CD4-positive, alpha-beta memory T cell (primary cell): ENCODE measurements around the gene TNIP1. TPM values are rescaled to one million over a fixed set of nuclear protein-coding genes. Genes with fewer than 3 reads are reported as not detected.
A peak's percentile ranks its signal among the peaks of the same experiment; 100 is the strongest.

Source experiments
- CTCF ChIA-PET: fragments of 350-600 bp; sonication (Branson Sonifier 250); formaldehyde crosslinking; loops from one replicate; lab custom pipeline; 2021; ENCODE audit warnings: inconsistent platforms; ENCODE audit not compliant: partially characterized antibody; lab: Charles Lee
- POLR2A ChIA-PET: fragments of 350-600 bp; sonication (Branson Sonifier 250); formaldehyde crosslinking; loops from one replicate; lab custom pipeline; 2021; ENCODE audit not compliant: partially characterized antibody; lab: Charles Lee
- DNase-seq, 5 donors: peaks; one replicate each; pipeline versions ENCODE4 v3.0.0 to v3.0.0-alpha.2; 2020 to 2022; ENCODE audit warnings: mixed read lengths in 1 of 5
- H3K27ac ChIP-seq: one replicate; pipeline ENCODE4 v1.7.0; 2013; ENCODE audit warnings: low read depth, low read length
- H3K27me3 ChIP-seq: 2 replicates; pipeline ENCODE4 v1.7.0; 2013; ENCODE audit warnings: mild to moderate bottlenecking, low read length, moderate library complexity; ENCODE audit not compliant: insufficient read depth
- H3K36me3 ChIP-seq: 2 replicates; pipeline ENCODE4 v1.7.0; 2013; ENCODE audit warnings: mild to moderate bottlenecking, low read length, moderate library complexity; ENCODE audit not compliant: insufficient read depth
- H3K4me1 ChIP-seq: 2 replicates; pipeline ENCODE4 v1.7.0; 2013; ENCODE audit warnings: mild to moderate bottlenecking, low read length, moderate library complexity; ENCODE audit not compliant: insufficient read depth
- H3K4me3 ChIP-seq, 2 donors: one replicate each; pipeline ENCODE4 v1.7.0; 2013; ENCODE audit warnings: low read length in 2 of 2, mild to moderate bottlenecking in 1 of 2
- H3K9me3 ChIP-seq, 2 donors: one replicate each; pipeline ENCODE4 v1.7.0; 2013; ENCODE audit warnings: low read length in 2 of 2, control low read depth in 1 of 2; ENCODE audit not compliant: control insufficient read depth in 1 of 2
- H3K27ac Mint-ChIP-seq, 7 donors: one replicate each; pipeline ENCODE4 v1.8.0; 2020 to 2021; ENCODE audit warnings: mixed read lengths in 7 of 7, mild to moderate bottlenecking in 6 of 7, inconsistent platforms in 3 of 7, moderate library complexity in 3 of 7
- H3K27me3 Mint-ChIP-seq, 2 donors: one replicate each; pipeline ENCODE4 v1.8.0; 2020 to 2021; ENCODE audit warnings: mixed read lengths in 2 of 2
- H3K36me3 Mint-ChIP-seq, 2 donors: one replicate each; pipeline ENCODE4 v1.8.0; 2020 to 2021; ENCODE audit warnings: mixed read lengths in 2 of 2, inconsistent platforms in 1 of 2, mild to moderate bottlenecking in 1 of 2
- H3K4me1 Mint-ChIP-seq, 4 donors: one replicate each; pipeline ENCODE4 v1.8.0; 2020 to 2021; ENCODE audit warnings: mixed read lengths in 4 of 4, mild to moderate bottlenecking in 1 of 4
- H3K4me3 Mint-ChIP-seq, 8 donors: one replicate each; pipeline ENCODE4 v1.8.0; 2020 to 2021; ENCODE audit warnings: mixed read lengths in 8 of 8, mild to moderate bottlenecking in 7 of 8, moderate library complexity in 6 of 8, inconsistent platforms in 3 of 8
- H3K9me3 Mint-ChIP-seq, 8 donors: one replicate each; pipeline ENCODE4 v1.8.0; 2020 to 2021; ENCODE audit warnings: mixed read lengths in 8 of 8, mild to moderate bottlenecking in 5 of 8, inconsistent platforms in 3 of 8, moderate library complexity in 1 of 8
- intact Hi-C: fragments of 100-400 bp; cut with micrococcal nuclease; formaldehyde crosslinking; loops from one replicate; pipeline ENCODE4 v1.15.1; 2023
- polyA plus RNA-seq, 2 donors: library from polyadenylated mRNA; unstranded; fragments of 300-500 nt; fragmentation: Illumina TruSeq; gene quantifications; one replicate each; pipeline ENCODE4 v1.2.3, GENCODE V29; 2021
- total RNA-seq, 2 experiments: library from RNA; stranded (reverse); gene quantifications; one replicate each; pipeline ENCODE4 v1.2.3, GENCODE V29; 2021

The TNIP1 gene
- total and polyA plus RNA-seq, 4 experiments from 2014 or later, result 31.5 to 233 (median 149) TPM

- H3K4me3 Mint-ChIP-seq, result no peak overlapping the region
- H3K36me3 Mint-ChIP-seq, result no peaks in the 10 kb centered on the region
- Histone ChIP-seq H3K36me3 (no peaks in the 10 kb centered on the region), H3K9me3 (no peaks in the 10 kb centered on the region), H3K27ac (no peak overlapping the region), H3K27me3 (no peaks in the 10 kb centered on the region), H3K4me3 (no peak overlapping the region), H3K4me1 (no peaks in the 10 kb centered on the region)
- intact Hi-C loops, result no loop called here
- ChIA-PET POLR2A (no interaction called here), CTCF (interaction anchor here (0.8 to 2.4 kb wide), 2 partner anchors 8 to 112 kb away, joined by 4 to 17 read pairs; no protein-coding TSS in a partner anchor)
- H3K27me3 Mint-ChIP-seq, result peaks cover 0 to 4% of the 10 kb centered on the region in 2 donors
- no peak for DNase-seq
- H3K27ac Mint-ChIP-seq, result peak overlapping the region in 2 of 7 donors; percentile 27 to 38
- no peaks in the 10 kb centered on the region for H3K9me3 Mint-ChIP-seq
- H3K4me1 Mint-ChIP-seq, result no peaks in the 10 kb centered on the region
These were observed 77.4 kb downstream of the TNIP1 start for GRCh38 chr5:151003503-151003860.

- H3K27ac Mint-ChIP-seq, result peak overlapping the region in 2 of 7 donors; percentile 27 to 38
- H3K4me3 Mint-ChIP-seq, result no peak overlapping the region
- H3K4me3 ChIP-seq, result no peak overlapping the region
- no peaks in the 10 kb centered on the region for H3K9me3 Mint-ChIP-seq
- no peak overlapping the region for H3K27ac ChIP-seq
- H3K36me3 ChIP-seq, result no peaks in the 10 kb centered on the region
- H3K4me1 ChIP-seq, result no peaks in the 10 kb centered on the region
- DNase-seq, result no peak
- intact Hi-C loops, result loop anchor here (1.0 kb wide), 1 partner anchor 112 kb away; no protein-coding TSS in a partner anchor
- H3K9me3 ChIP-seq, result no peaks in the 10 kb centered on the region
- H3K27me3 ChIP-seq, result no peaks in the 10 kb centered on the region
- ChIA-PET CTCF (interaction anchor here (0.8 to 2.4 kb wide), 4 partner anchors 9 to 123 kb away, joined by 3 to 17 read pairs (median 4); no protein-coding TSS in a partner anchor), POLR2A (no interaction called here)
- no peaks in the 10 kb centered on the region for H3K36me3 Mint-ChIP-seq
- no peaks in the 10 kb centered on the region for H3K4me1 Mint-ChIP-seq
- peaks cover 0 to 4% of the 10 kb centered on the region in 2 donors for H3K27me3 Mint-ChIP-seq
These were observed 77.9 kb downstream of the TNIP1 start for GRCh38 chr5:151002681-151003502.

- Histone ChIP-seq H3K9me3 (no peaks in the 10 kb centered on the region), H3K27me3 (no peaks in the 10 kb centered on the region), H3K4me1 (no peaks in the 10 kb centered on the region), H3K27ac (no peak overlapping the region), H3K36me3 (no peaks in the 10 kb centered on the region), H3K4me3 (no peak overlapping the region)
- ChIA-PET CTCF (interaction anchor here (0.9 to 2.4 kb wide), 3 partner anchors 29 to 124 kb away, joined by 3 to 17 read pairs (median 3); no protein-coding TSS in a partner anchor), POLR2A (no interaction called here)
- no peak for DNase-seq
- no peak overlapping the region for H3K27ac Mint-ChIP-seq
- peaks cover 0 to 4% of the 10 kb centered on the region in 2 donors for H3K27me3 Mint-ChIP-seq
- no peaks in the 10 kb centered on the region for H3K9me3 Mint-ChIP-seq
- intact Hi-C loops, result loop anchor here (1.0 kb wide), 1 partner anchor 113 kb away; no protein-coding TSS in a partner anchor
- H3K4me1 Mint-ChIP-seq, result no peaks in the 10 kb centered on the region
- no peak overlapping the region for H3K4me3 Mint-ChIP-seq
- no peaks in the 10 kb centered on the region for H3K36me3 Mint-ChIP-seq
These were observed 78.6 kb downstream of the TNIP1 start for GRCh38 chr5:151002250-151002649.

- Histone ChIP-seq H3K27me3 (no peaks in the 10 kb centered on the region), H3K36me3 (no peaks in the 10 kb centered on the region), H3K4me3 (no peak overlapping the region), H3K4me1 (no peaks in the 10 kb centered on the region), H3K9me3 (no peaks in the 10 kb centered on the region), H3K27ac (no peak overlapping the region)
- intact Hi-C loops, result no loop called here
- Mint-ChIP-seq H3K4me1 (no peaks in the 10 kb centered on the region), H3K9me3 (no peaks in the 10 kb centered on the region), H3K27me3 (peaks cover 0 to 4% of the 10 kb centered on the region in 2 donors), H3K36me3 (no peaks in the 10 kb centered on the region), H3K4me3 (no peak overlapping the region), H3K27ac (no peak overlapping the region)
- ChIA-PET POLR2A (no interaction called here), CTCF (interaction anchor here (2.4 kb wide), 1 partner anchor 114 kb away, joined by 17 read pairs; no protein-coding TSS in a partner anchor)
- DNase-seq, result no peak
These were observed 79.4 kb downstream of the TNIP1 start for GRCh38 chr5:151001436-151001835.

GRCh38 chr5:150999704-151000442 is 81.0 kb downstream of the TNIP1 start:
- Mint-ChIP-seq H3K27me3 (peaks cover 0 to 4% of the 10 kb centered on the region in 2 donors), H3K4me1 (no peaks in the 10 kb centered on the region), H3K9me3 (peaks cover 0 to 6% (median 0%) of the 10 kb centered on the region in 8 donors), H3K4me3 (no peak overlapping the region), H3K36me3 (no peaks in the 10 kb centered on the region), H3K27ac (no peak overlapping the region)
- Histone ChIP-seq H3K36me3 (no peaks in the 10 kb centered on the region), H3K27ac (no peak overlapping the region), H3K4me1 (no peaks in the 10 kb centered on the region), H3K4me3 (no peak overlapping the region), H3K9me3 (no peaks in the 10 kb centered on the region), H3K27me3 (no peaks in the 10 kb centered on the region)
- POLR2A ChIA-PET, result no interaction called here
- CTCF ChIA-PET, result no interaction called here
- DNase-seq, result no peak
- intact Hi-C loops, result no loop called here

- POLR2A ChIA-PET, result no interaction called here
- Mint-ChIP-seq H3K4me3 (no peak overlapping the region), H3K36me3 (peaks cover 0 to 20% of the 10 kb centered on the region in 2 donors), H3K27me3 (no peaks in the 10 kb centered on the region), H3K27ac (peak overlapping the region in 1 of 7 donors; percentile 16), H3K4me1 (no peaks in the 10 kb centered on the region), H3K9me3 (peaks cover 0 to 12% (median 3%) of the 10 kb centered on the region in 8 donors)
- CTCF ChIA-PET, result no interaction called here
- DNase-seq, result no peak
- Histone ChIP-seq H3K4me1 (no peaks in the 10 kb centered on the region), H3K4me3 (no peak overlapping the region), H3K27ac (no peak overlapping the region), H3K9me3 (no peaks in the 10 kb centered on the region), H3K27me3 (no peaks in the 10 kb centered on the region), H3K36me3 (no peaks in the 10 kb centered on the region)
- intact Hi-C loops, result no loop called here
These were observed 86.9 kb downstream of the TNIP1 start for GRCh38 chr5:150993826-150994412.

GRCh38 chr5:150993422-150993821 is 87.4 kb downstream of the TNIP1 start:
- ChIA-PET CTCF (no interaction called here), POLR2A (no interaction called here)
- Mint-ChIP-seq H3K4me1 (no peaks in the 10 kb centered on the region), H3K27me3 (no peaks in the 10 kb centered on the region), H3K9me3 (peaks cover 0 to 12% (median 3%) of the 10 kb centered on the region in 8 donors), H3K27ac (no peak overlapping the region), H3K36me3 (peaks cover 0 to 20% of the 10 kb centered on the region in 2 donors), H3K4me3 (no peak overlapping the region)
- no peaks in the 10 kb centered on the region for H3K27me3 ChIP-seq
- no peak overlapping the region for H3K27ac ChIP-seq
- DNase-seq, result no peak
- H3K9me3 ChIP-seq, result no peaks in the 10 kb centered on the region
- H3K4me1 ChIP-seq, result no peaks in the 10 kb centered on the region
- no peaks in the 10 kb centered on the region for H3K36me3 ChIP-seq
- no peak overlapping the region for H3K4me3 ChIP-seq
- intact Hi-C loops, result no loop called here
